Lung (tissue), 12 donors: ENCODE results near the gene OR51B5. TPM values are rescaled to one million over a fixed set of nuclear protein-coding genes. Genes with fewer than 3 reads are reported as not detected.

Experiments used
- ATAC-seq: fragments of 200-7000 bp; cut with Tn5 transposase; one replicate; pipeline ENCODE4 v1.9.1; 2020; ENCODE audit warnings: moderate number of reproducible peaks; ENCODE audit not compliant: insufficient read depth, low FRiP score
- DNase-seq, 3 donors: peaks; one replicate each; pipeline ENCODE4 v3.0.0-alpha.2; 2013 to 2017
- H3K27ac ChIP-seq, 2 donors: one replicate each; pipeline ENCODE4 v1.5.1; 2013; ENCODE audit warnings: mild to moderate bottlenecking in 2 of 2, moderate library complexity in 2 of 2, control low read depth in 1 of 2, inconsistent platforms in 1 of 2, low read depth in 1 of 2, low read length in 1 of 2
- H3K27me3 ChIP-seq, 3 donors: one replicate each; pipeline ENCODE4 v1.5.1; 2013; ENCODE audit warnings: low read length in 2 of 3; ENCODE audit not compliant: control insufficient read depth in 3 of 3, insufficient read depth in 3 of 3
- H3K36me3 ChIP-seq, 4 donors: one replicate each; pipeline ENCODE4 v1.5.1; 2013; ENCODE audit warnings: low read length in 4 of 4, mild to moderate bottlenecking in 1 of 4, moderate library complexity in 1 of 4; ENCODE audit not compliant: control insufficient read depth in 4 of 4, insufficient read depth in 4 of 4
- H3K4me1 ChIP-seq, 5 donors: one replicate each; pipeline ENCODE4 v1.5.1; 2013; ENCODE audit warnings: low read length in 5 of 5, mild to moderate bottlenecking in 2 of 5, moderate library complexity in 1 of 5; ENCODE audit not compliant: control insufficient read depth in 5 of 5, insufficient read depth in 5 of 5
- H3K4me3 ChIP-seq: one replicate; pipeline ENCODE4 v1.5.1; 2013; ENCODE audit warnings: mild to moderate bottlenecking, control low read depth, moderate library complexity
- H3K9ac ChIP-seq, 2 donors: one replicate each; pipeline ENCODE4 v1.5.1; 2013; ENCODE audit warnings: low read length in 2 of 2, control low read depth in 1 of 2; ENCODE audit not compliant: insufficient read depth in 1 of 2
- H3K9me3 ChIP-seq, 4 donors: one replicate each; pipeline ENCODE4 v1.5.1; 2013; ENCODE audit warnings: low read length in 3 of 4, mild to moderate bottlenecking in 1 of 4, moderate library complexity in 1 of 4; ENCODE audit not compliant: control insufficient read depth in 4 of 4, insufficient read depth in 3 of 4
- CTCF ChIP-seq: IDR thresholded peaks from 2 replicates; pipeline ENCODE4 v1.5.1; 2012; ENCODE audit warnings: mild to moderate bottlenecking; ENCODE audit errors: control extremely low read depth, extremely low read depth
- WGBS, 2 donors: extraction: QIAGEN DNeasy Blood & Tissue Kit; methylation state at CpG; one replicate each; pipeline ENCODE4 v1.1.7; 2013; 5-methylcytosine and 5-hydroxymethylcytosine counted together
- polyA plus RNA-seq, 2 donors: library from polyadenylated mRNA; stranded (reverse); fragments of 200-250 nt; gene quantifications; one replicate each; pipeline ENCODE4 v1.2.1, GENCODE V29; 2013
- total RNA-seq, 2 donors: library from RNA; depleted of rRNA in 1 of 2; stranded (reverse); fragments of >200 nt in 1 of 2; gene quantifications; one replicate each; pipeline ENCODE4 v1.2.1, GENCODE V29; 2014 to 2021
- donor health status: control.
- donor health status: control.
- donor health status: Bipolar disorder and iron deficiency.
- donor health status: healthy.
- donor health status: DM: yes; HTN: yes; CAD: no.

The OR51B5 gene
- total and polyA plus RNA-seq, 4 donors = 0.03 to 4.2 (median 0.31) TPM

GRCh38 chr11:5351208-5351607, 7.9 kb upstream of the OR51B5 start, which contains the start of gene OR51B6:
Gene OR51B6 (plus strand): TSS chr11:5351508. CDS start chr11:5351508, 0 bp downstream.
- Histone ChIP-seq H3K4me1 (no peaks in the 10 kb centered on the region), H3K27me3 (peaks cover 0 to 3% (median 0%) of the 10 kb centered on the region in 3 donors), H3K4me3 (no peak within 1 kb of the TSS), H3K36me3 (no peaks in the 10 kb centered on the region), H3K9me3 (no peaks in the 10 kb centered on the region), H3K27ac (no peak within 1 kb of the TSS), H3K9ac (no peak within 1 kb of the TSS)
- ATAC-seq (no peak), DNase-seq (no peak)
- WGBS, 2 donors = 63 to 74% methylated on average over 1 of the region's 1 CpG
- no peak for TF ChIP-seq CTCF

GRCh38 chr11:5349550-5349949, 6.2 kb upstream of the OR51B5 start:
- no peak overlapping the region for H3K27ac ChIP-seq
- no peak for TF ChIP-seq CTCF
- no peaks in the 10 kb centered on the region for H3K36me3 ChIP-seq
- no peaks in the 10 kb centered on the region for H3K4me1 ChIP-seq
- DNase-seq = no peak
- no peaks in the 10 kb centered on the region for H3K9me3 ChIP-seq
- H3K27me3 ChIP-seq = peaks cover 0 to 3% (median 0%) of the 10 kb centered on the region in 3 donors
- WGBS, 2 donors = 29 to 52% methylated on average over 1 of the region's 1 CpG
- H3K4me3 ChIP-seq = no peak overlapping the region
- no peak for ATAC-seq
- H3K9ac ChIP-seq = no peak overlapping the region

- no peaks in the 10 kb centered on the region for H3K9me3 ChIP-seq
- no peaks in the 10 kb centered on the region for H3K36me3 ChIP-seq
- no peak overlapping the region for H3K4me3 ChIP-seq
- no peak for ATAC-seq
- TF ChIP-seq CTCF = no peak
- DNase-seq = no peak
- WGBS, 2 donors = 40 to 65% methylated on average over 3 of the region's 3 CpGs
- no peak overlapping the region for H3K27ac ChIP-seq
- peaks cover 0 to 3% (median 0%) of the 10 kb centered on the region in 3 donors for H3K27me3 ChIP-seq
- H3K9ac ChIP-seq = no peak overlapping the region
- H3K4me1 ChIP-seq = no peaks in the 10 kb centered on the region
Observed at GRCh38 chr11:5348551-5349194, 5.3 kb upstream of the OR51B5 start.

GRCh38 chr11:5345831-5346230, 2.5 kb upstream of the OR51B5 start:
- DNase-seq (no peak), ATAC-seq (no peak)
- Histone ChIP-seq H3K27me3 (peaks cover 0 to 3% (median 0%) of the 10 kb centered on the region in 3 donors), H3K4me1 (no peaks in the 10 kb centered on the region), H3K9ac (no peak overlapping the region), H3K9me3 (no peaks in the 10 kb centered on the region), H3K4me3 (no peak overlapping the region), H3K27ac (no peak overlapping the region), H3K36me3 (no peaks in the 10 kb centered on the region)
- WGBS, 2 donors = 61 to 77% methylated on average over 3 of the region's 3 CpGs
- TF ChIP-seq CTCF = no peak
